GM15510 (cell line): ENCODE results near the gene ADGRV1.

Experiments
- POLR2A ChIP-seq: IDR thresholded peaks from 3 replicates; pipeline ENCODE4 v1.6.1; 2011; ENCODE audit warnings: borderline replicate concordance; ENCODE audit not compliant: insufficient read length; ENCODE audit errors: extremely low read depth

The ADGRV1 gene

DNA sequence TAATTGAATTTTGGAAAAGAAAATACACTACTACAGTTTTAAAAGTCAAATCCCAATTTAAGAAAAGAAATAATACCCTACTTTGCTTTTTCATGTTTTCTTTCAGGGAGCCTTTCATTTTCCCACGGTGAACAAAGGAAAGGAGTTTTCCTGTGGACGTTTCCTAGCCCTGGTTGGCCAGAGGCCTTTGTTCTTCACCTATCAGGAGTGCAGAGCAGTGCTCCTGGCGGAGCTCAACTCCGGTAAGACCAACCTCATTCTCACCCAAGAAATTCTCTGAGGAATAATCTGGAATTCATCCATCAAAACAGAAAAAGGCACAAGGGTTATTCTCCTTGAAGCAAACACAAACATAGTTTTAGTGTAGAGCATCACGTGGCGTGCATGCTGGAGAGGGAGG lies 248.9 kb downstream of the ADGRV1 start:
- no peak for TF ChIP-seq POLR2A

DNA sequence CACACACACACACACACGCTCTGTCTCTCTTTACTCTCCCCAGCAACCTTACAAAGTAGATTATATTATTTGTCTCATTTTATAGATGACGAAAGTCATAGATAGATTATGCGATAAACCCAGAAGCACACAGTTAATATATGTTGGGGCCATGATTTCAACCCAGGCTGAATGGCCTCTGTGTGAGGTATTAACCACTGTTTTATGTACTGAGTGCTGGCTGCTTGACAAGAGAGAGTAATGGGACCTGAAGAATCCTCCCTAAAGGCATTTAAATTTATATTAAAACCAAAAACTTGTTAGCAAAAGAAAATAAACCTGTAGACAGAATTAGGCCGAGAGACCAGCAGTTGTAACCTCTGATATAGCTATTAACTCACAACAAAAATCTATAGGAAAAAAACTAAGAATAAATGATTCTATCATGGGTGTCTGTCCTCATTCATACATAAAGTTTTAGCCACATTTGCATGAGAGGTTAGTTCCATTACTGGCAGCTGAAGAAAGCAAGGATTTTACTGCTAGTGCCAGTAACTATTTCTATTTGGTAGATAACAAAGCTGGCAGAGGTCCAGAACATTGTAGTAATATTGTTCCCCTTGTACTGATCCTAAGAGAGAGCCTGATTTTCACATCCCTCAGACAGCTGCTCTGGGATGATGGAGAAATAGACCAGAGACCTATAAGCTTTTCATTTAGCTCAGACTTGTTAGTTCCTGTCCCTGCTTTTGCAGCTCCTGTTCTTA lies 250.9 kb downstream of the ADGRV1 start:
- TF ChIP-seq POLR2A: no peak

DNA sequence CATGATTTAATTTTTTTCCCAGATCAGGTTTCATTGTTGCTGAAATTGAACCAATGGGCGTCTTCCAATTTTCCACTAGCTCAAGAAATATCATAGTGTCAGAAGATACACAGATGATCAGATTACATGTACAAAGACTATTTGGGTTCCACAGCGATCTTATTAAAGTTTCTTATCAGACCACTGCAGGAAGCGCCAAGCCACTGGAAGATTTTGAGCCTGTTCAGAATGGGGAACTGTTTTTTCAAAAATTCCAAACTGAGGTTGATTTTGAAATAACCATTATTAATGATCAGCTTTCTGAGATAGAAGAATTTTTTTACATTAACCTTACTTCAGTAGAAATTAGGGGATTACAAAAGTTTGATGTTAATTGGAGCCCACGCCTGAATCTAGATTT lies 251.6 kb downstream of the ADGRV1 start:
- TF ChIP-seq POLR2A: no peak

DNA sequence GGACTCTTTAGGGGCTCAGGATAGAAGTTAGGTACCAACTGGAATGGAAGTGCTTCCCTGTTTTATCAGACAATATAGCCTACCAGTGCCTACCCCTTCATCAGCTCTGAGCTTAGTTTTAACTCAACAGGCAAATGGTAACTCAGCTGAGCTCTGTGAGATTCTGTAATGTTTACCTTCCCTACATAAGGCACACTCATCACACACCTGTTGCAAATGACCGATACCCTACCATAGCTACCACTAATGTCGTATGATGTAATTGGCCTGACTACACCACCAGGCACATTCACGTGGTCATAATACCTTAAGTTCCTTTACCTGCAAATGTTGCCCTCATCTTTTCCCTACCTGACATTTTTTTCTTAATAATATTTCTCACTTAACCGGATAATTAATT lies 254.8 kb downstream of the ADGRV1 start:
- no peak for TF ChIP-seq POLR2A

DNA sequence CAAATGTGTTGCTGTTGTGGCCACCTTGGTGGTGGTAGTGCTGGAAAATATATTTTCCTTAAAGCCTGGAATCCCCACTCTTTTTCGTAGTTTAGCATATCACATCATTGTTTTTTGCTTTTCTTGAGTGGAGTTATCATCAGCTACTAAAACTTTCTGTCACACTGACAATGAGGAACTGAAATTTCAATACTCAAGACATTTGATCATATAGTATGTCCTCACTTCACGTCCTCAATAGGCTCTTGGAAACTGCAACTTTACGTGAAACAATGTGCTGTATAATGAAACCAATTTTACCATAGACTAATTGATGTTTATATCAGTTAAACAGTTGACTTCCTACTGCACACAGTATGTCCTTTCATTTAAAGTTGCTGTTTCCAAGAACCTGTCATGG lies 265.8 kb downstream of the ADGRV1 start:
- TF ChIP-seq POLR2A: no peak

DNA sequence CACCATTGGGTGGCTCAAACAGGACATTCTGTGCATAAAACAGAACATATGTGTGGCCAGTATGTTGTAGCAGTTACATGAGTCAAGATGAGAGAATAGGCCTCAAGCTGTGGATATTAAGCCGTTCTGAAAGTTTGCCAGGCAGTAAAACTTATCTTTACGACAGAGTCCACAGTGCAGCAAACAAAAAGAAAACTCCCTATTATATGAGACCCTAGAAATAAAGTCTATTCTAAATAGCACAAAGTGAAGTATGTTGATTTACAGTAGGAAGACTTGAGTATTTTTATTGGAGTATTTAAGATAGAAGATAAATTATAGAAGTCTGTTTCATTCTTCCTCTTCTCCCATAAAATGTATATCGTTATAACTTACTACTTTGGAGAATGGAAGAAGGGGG lies 271.5 kb downstream of the ADGRV1 start:
- no peak for TF ChIP-seq POLR2A

DNA sequence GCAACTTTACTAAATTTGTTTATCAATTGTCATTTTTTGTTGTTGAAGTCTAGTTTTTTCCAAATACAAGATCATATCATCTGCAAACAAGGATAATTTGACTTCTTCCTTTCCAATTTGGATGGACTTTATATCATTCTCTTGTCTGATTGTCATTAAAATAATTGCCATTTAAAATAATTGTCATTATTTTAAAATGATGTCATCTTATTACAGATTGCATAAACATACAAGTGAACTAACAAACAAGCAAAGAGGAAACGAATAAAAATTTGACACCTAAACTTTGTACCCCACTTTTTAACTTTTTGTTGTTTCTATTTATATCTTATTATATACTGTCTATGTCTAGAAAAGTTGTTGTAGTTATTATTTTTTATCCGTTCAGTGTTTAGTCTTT lies 275.2 kb downstream of the ADGRV1 start:
- no peak for TF ChIP-seq POLR2A

DNA sequence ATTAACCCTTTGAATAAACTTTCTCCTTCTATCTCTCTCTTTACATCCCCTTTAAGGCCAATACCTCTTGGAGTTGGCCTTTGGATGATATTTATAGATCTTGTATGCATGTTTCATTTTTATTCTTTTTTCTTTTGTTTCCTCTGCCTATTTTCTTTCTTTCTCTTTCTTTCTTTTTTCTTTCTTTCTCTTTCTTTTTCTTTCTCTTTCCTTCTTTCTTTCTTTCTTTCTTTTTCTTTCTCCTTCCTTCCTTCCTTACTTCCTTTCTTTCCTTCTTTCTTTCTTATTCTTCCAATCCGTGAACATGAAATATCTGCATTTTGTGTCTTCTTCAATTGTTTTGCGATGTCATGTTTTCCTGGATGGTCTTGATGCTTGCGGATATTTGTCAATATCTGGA lies 276.1 kb downstream of the ADGRV1 start:
- TF ChIP-seq POLR2A: no peak

DNA sequence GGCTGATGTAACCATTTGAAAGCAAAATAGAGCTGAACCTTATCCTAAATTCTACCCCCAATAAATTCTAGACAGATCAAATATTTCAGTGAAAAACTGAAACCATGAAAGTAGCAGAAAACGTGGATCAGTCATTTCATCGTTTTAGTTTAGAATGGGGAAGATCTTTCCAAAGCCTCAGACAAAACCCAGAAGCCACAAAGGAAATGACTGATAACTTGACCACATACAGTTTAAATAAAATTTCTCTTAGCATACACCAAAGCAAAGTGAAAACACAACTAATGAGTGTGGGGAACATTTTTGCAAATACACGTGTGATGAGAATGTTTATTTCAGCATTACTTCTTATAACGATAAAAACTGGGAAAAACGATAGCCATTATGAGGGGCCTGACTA lies 284.8 kb downstream of the ADGRV1 start:
- TF ChIP-seq POLR2A: no peak

DNA sequence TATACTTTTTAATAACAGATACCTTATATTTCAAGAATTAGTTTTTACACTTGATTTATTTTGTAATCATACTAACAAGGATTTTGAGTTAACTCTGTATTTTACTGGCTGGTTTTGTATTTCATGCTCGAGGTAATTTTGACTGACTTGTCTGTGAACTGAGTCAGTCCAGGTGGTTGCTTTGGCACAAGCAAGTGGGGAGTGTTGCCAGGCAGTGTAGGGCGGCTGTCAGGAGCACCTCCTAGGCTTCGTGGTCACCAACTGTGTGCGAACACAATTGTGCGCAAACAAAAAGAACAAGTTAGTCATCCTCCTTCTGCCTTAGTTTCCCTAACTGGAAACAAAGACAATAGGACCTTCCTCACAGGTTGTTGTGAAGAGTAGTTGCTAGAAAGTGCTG lies 286.3 kb downstream of the ADGRV1 start:
- TF ChIP-seq POLR2A: no peak

DNA sequence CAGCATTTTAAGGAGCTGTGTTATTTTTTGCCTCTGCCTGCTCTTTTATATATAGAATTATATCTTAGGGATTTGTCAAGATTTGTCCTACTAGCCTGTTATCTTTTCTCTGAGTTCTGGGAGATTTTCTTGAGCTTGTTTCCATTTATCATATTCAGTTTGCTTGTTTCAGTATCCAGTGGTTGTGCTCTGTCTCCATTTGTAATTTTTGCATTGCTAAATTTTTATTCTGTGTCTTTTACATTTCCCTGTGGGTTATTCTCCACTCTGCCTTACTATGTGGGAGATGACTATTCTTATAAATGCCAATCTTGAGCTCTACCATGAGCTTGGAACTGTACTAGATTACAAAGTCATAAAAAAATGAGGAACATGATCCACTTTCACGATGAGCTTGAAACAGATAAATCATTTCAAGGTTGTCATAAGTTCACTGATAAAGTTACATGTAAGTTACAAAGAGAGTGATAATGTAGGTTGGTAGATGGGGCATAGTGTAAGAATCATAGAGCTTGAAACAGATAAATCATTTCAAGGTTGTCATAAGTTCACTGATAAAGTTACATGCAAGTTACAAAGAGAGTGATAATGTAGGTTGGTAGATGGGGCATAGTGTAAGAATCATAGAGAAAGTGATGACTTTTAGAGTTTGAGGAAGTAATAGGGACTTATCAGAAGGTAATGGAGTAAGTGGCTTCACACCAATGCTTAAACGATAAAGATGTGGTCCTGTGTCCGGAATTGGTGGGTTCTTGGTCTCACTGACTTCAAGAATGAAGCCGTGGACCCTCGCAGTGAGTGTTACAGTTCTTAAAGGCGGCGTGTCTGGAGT lies 287.3 kb downstream of the ADGRV1 start:
- TF ChIP-seq POLR2A: no peak

DNA sequence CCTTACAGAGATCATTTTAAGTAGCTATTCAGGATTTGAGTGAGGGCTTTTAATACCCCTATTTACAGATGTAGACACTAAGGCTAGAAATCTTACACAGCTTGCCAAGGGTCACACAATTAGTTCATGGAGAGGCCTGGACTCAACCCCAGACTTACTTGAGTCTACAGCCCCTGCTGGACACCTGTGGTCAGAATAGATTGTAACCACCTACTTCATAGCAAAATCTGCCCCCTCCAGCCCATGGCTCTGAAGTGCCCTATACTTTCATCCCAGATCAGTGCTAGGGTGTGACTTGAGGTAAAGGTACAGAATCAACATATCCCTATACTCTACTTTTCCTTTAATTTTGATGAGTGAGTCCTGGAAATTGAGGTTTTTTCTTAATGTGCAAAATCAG lies 291.3 kb downstream of the ADGRV1 start:
- TF ChIP-seq POLR2A: no peak

DNA sequence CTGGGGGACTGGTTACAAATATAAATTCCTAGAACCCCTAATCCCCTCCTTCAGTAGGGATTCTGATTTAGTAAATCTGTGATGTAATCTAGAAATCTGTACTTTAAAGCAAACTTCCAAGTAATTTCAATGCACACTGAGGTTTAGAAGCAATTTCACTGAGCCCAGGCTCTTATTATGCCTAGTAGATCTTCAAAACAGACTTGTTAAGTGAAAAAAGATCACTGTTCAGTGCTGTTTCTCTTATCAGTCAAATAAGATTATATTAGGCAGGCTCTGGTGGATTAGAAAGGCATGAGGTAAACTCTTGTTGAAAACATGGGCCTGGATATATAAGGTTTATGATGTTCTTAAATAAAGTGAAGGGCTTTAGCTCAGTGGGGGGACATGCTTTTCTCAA lies 293.9 kb downstream of the ADGRV1 start:
- no peak for TF ChIP-seq POLR2A

DNA sequence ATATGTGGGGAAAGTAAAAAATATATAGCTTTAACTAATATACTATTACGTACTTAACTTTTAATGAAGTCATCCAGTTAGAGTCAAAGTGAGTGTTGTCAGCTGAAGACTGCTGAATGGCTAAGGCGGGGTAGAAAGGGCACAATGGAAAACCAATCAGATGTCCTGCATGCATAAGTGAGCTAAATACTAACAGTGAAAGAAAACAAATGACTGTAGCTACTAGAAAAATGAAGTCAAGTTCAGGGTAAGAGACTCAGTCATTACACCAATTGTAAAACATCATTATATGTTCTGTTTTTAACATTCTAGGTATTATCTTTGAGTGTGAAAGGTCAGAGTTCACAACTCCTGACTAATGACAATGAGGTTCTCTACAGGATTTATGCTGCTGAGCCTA lies 295.2 kb downstream of the ADGRV1 start:
- no peak for TF ChIP-seq POLR2A

DNA sequence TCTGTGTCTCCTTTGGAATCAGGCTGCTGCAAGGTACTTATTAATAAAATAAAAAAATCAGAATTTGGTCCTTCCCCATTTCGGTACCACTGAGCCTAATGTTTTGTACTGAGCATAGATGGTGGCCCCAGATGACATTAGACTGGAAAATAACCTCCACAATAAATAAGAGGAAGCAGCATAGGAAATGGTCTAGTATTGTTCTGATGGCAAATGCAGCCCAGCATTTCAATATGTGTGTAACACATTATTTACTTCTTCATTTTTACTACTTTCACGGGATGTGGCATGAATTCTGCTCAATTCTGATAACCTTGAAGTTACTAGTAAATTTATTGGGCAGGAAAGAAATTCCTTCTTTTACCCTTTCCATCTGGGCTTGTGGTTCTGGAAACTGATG lies 295.6 kb downstream of the ADGRV1 start:
- no peak for TF ChIP-seq POLR2A
